ENCODE data around the gene CFTR. TPM values are rescaled to one million over a fixed set of nuclear protein-coding genes. Genes with fewer than 3 reads are reported as not detected.
"Not testable (repeated sequence)": the region's sequence is repeated elsewhere in the genome, so short reads cannot be mapped to it uniquely, and the experiment has no call there.

Gene CFTR
- polyA plus RNA-seq (2013, experiment 1 of 2), result 0.29 TPM
- polyA plus RNA-seq (2013, experiment 2 of 2), result 0.56 TPM

DNA sequence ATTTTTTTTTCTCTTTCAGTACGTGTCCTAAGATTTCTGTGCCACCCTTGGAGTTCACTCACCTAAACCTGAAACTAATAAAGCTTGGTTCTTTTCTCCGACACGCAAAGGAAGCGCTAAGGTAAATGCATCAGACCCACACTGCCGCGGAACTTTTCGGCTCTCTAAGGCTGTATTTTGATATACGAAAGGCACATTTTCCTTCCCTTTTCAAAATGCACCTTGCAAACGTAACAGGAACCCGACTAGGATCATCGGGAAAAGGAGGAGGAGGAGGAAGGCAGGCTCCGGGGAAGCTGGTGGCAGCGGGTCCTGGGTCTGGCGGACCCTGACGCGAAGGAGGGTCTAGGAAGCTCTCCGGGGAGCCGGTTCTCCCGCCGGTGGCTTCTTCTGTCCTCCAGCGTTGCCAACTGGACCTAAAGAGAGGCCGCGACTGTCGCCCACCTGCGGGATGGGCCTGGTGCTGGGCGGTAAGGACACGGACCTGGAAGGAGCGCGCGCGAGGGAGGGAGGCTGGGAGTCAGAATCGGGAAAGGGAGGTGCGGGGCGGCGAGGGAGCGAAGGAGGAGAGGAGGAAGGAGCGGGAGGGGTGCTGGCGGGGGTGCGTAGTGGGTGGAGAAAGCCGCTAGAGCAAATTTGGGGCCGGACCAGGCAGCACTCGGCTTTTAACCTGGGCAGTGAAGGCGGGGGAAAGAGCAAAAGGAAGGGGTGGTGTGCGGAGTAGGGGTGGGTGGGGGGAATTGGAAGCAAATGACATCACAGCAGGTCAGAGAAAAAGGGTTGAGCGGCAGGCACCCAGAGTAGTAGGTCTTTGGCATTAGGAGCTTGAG is at the start of gene CFTR:
Gene CFTR, plus strand, starts transcription at position 801 of the 830 bp plus-strand sequence. CDS start 70 bp downstream, outside the sequence.
- H3K4me3 ChIP-seq (ENCODE audit: extremely low read depth, insufficient read depth, low read length, poor library complexity, severe bottlenecking), result peak within 1 kb of the TSS; percentile 48
- H3K36me3 ChIP-seq (ENCODE audit: control insufficient read depth, insufficient read depth, low read length), result no peaks in the 10 kb centered on the region
- no peak within 1 kb of the TSS for H3K27ac ChIP-seq (ENCODE audit: low read depth, low read length, severe bottlenecking)
- H3K9me3 ChIP-seq (ENCODE audit: control insufficient read depth, low read length), result no peaks in the 10 kb centered on the region
- no peaks in the 10 kb centered on the region for H3K4me1 ChIP-seq (ENCODE audit: control insufficient read depth, insufficient read depth, low read length, poor library complexity, severe bottlenecking)
- 1% methylated on average over 25 to 31 of the region's 45 CpGs for WGBS, 2 experiments (ENCODE audit: insufficient coverage in 2 of 2)

DNA sequence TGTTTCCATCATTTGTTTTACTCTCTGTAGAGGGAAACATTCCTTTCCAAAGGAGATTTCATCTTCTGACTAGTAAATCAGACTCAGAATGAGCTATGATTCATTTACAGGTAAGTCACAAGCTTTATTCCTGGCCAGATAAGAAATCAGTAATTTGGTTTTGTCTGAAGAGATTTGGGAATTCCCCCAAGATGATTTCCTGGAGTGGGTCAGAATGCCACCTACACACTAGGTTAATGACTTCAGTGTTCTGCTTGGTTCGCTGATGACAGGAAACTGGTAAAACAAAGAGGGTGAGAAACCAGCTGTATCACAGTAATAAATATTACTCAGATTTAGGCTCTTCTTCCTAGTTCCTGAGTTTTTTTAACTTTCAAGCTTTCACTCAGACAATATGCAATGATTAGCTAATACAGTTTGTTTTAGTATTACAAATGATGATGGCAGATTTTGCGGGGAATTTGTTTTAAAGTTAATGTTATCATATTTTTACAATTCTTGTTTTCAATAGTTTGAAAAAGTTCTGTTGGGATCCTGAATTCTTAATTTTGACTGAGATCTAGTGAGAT is 44.3 kb upstream of the CFTR start:
- no CpG with 5 or more reads among the region's 2 CpGs for WGBS, 2 experiments (ENCODE audit: insufficient coverage in 2 of 2)
- no peaks in the 10 kb centered on the region for H3K4me1 ChIP-seq (ENCODE audit: control insufficient read depth, insufficient read depth, low read length, poor library complexity, severe bottlenecking)
- H3K36me3 ChIP-seq (ENCODE audit: control insufficient read depth, insufficient read depth, low read length), result no peaks in the 10 kb centered on the region
- no peak overlapping the region for H3K4me3 ChIP-seq (ENCODE audit: extremely low read depth, insufficient read depth, low read length, poor library complexity, severe bottlenecking)
- no peaks in the 10 kb centered on the region for H3K9me3 ChIP-seq (ENCODE audit: control insufficient read depth, low read length)
- no peak overlapping the region for H3K27ac ChIP-seq (ENCODE audit: low read depth, low read length, severe bottlenecking)

DNA sequence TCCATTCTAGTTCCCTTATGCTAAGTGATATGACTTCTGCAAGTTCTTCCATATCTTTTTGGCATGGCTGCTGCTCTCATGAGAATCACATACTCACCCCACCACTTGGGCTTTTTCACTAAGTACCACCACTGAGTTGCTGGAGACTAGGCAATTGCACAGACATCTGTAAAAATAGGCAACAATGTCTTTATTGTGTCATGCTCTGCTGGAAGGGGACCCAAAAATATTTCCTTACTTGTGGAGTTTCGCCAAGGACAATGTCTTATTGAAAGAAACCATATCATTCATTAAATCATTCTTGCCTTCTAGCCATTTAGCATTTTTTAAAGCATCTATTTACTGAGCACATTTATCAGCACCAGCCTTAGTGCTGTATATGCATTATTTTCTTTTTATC is 35.2 kb upstream of the CFTR start:
- WGBS, 2 experiments (ENCODE audit: insufficient coverage in 2 of 2), result 80 to 91% methylated on average over 1 of the region's 1 CpG
- Histone ChIP-seq H3K27ac (ENCODE audit: low read depth, low read length, severe bottlenecking) (no peak overlapping the region), H3K36me3 (ENCODE audit: control insufficient read depth, insufficient read depth, low read length) (no peaks in the 10 kb centered on the region), H3K4me1 (ENCODE audit: control insufficient read depth, insufficient read depth, low read length, poor library complexity, severe bottlenecking) (no peaks in the 10 kb centered on the region), H3K9me3 (ENCODE audit: control insufficient read depth, low read length) (no peaks in the 10 kb centered on the region), H3K4me3 (ENCODE audit: extremely low read depth, insufficient read depth, low read length, poor library complexity, severe bottlenecking) (no peak overlapping the region)

DNA sequence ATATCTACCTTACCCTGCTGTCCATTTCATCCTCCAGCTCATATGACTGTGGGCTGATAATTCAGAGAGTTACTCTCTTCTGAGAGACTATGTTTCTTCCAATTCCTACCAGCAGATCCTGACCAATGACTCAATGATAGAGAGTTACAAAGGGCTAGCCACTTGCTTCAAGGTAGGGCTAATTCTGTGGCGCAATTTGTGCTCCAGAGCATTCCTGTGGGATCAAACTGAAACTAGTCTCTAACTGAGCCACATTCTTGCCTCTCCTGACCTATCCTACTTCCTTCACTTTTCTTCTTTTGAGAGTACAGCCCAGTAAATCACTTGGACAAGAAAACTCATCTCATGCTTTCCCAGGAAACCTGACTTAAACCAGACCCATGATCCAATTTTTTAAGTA is 34.6 kb upstream of the CFTR start:
- 67 to 78% methylated on average over 1 of the region's 1 CpG for WGBS, 2 experiments (ENCODE audit: insufficient coverage in 2 of 2)
- no peaks in the 10 kb centered on the region for H3K36me3 ChIP-seq (ENCODE audit: control insufficient read depth, insufficient read depth, low read length)

DNA sequence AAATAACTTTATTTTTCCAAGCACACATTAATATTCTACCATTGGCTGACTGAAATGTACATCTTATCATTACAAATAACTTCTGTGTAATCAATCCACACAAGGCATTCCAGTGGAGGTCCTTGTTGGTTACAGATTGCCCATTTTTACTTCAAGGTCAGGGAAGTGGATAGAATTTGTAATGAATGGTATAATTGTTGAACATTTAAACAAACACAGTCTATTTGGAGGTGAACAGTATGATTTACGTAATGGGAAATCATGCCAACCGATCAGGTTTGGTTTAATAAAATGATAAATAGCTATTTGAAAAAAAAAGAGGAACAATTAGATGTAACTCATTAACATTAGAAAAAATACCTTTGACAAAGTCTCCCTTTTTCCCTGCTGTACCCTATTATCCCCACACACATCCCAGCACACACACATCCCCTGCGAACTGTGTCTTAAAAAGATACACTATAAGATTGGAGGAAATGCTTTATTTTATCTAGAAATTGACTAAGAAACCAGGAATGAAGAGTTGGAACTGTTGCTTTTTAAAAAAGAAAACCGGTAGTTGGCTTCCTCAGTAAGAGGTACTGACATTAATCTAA is 33.5 kb upstream of the CFTR start:
- no peaks in the 10 kb centered on the region for H3K4me1 ChIP-seq (ENCODE audit: control insufficient read depth, insufficient read depth, low read length, poor library complexity, severe bottlenecking)
- H3K4me3 ChIP-seq (ENCODE audit: extremely low read depth, insufficient read depth, low read length, poor library complexity, severe bottlenecking), result no peak overlapping the region
- H3K36me3 ChIP-seq (ENCODE audit: control insufficient read depth, insufficient read depth, low read length), result no peaks in the 10 kb centered on the region
- no peaks in the 10 kb centered on the region for H3K9me3 ChIP-seq (ENCODE audit: control insufficient read depth, low read length)
- no CpG with 5 or more reads among the region's 4 CpGs for WGBS, 2 experiments (ENCODE audit: insufficient coverage in 2 of 2)
- no peak overlapping the region for H3K27ac ChIP-seq (ENCODE audit: low read depth, low read length, severe bottlenecking)

More for the DNA sequence above, 34.6 kb upstream of the CFTR start:
- Histone ChIP-seq H3K4me3 (ENCODE audit: extremely low read depth, insufficient read depth, low read length, poor library complexity, severe bottlenecking) (no peak overlapping the region), H3K4me1 (ENCODE audit: control insufficient read depth, insufficient read depth, low read length, poor library complexity, severe bottlenecking) (no peaks in the 10 kb centered on the region), H3K27ac (ENCODE audit: low read depth, low read length, severe bottlenecking) (no peak overlapping the region), H3K9me3 (ENCODE audit: control insufficient read depth, low read length) (no peaks in the 10 kb centered on the region)

DNA sequence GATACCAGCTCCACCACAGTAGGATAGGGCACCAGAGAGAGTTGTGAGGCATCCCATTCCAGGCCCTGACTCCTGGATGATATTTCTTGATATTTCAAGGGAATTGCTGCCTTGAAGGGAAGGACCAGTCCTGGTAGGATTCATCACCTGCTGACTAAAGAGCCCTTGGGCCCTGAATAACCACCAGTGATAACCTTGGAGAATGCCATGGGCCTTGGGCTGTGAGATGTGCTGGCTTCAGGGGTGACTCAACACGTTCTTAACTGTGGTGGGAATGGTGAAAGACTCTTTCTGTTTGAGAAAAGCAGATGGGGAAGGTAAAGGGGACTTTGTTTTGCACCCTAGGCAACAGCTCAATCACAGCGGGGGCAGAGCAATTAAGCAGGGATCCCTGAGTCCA is 31.2 kb upstream of the CFTR start:
- H3K36me3 ChIP-seq (ENCODE audit: control insufficient read depth, insufficient read depth, low read length), result no peaks in the 10 kb centered on the region
- no peak overlapping the region for H3K27ac ChIP-seq (ENCODE audit: low read depth, low read length, severe bottlenecking)
- H3K4me3 ChIP-seq (ENCODE audit: extremely low read depth, insufficient read depth, low read length, poor library complexity, severe bottlenecking), result no peak overlapping the region
- WGBS, 2 experiments (ENCODE audit: insufficient coverage in 2 of 2), result 50 to 88% methylated on average over 1 of the region's 2 CpGs
- no peaks in the 10 kb centered on the region for H3K9me3 ChIP-seq (ENCODE audit: control insufficient read depth, low read length)
- no peaks in the 10 kb centered on the region for H3K4me1 ChIP-seq (ENCODE audit: control insufficient read depth, insufficient read depth, low read length, poor library complexity, severe bottlenecking)

DNA sequence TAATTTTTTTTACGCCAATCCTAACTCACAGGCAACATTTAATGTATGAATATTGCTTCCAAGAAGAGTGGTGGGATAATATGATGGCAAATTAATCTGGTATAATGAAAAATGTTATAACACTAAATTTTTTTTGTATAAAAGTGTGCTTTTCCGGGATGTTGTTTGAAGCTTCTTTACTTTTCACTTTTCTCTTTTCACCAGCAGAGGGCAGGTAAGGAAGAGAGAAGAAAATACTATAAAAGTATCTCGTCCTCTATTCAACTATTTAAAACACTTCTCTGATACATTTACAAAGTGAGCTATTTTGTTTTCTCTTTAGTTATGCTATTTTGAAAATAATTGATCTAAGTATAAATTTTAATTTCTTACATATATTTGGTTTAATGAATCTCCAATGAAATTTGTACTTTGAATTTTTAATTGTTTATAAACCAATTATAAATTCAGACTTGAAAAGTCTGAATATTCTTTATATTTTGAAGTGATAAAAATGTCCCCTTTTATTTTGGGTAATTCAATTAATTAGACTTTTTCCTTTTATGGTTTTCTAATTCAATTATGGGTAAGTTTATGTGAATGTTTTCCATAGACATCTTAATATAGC is 20.7 kb upstream of the CFTR start:
- Histone ChIP-seq H3K9me3 (ENCODE audit: control insufficient read depth, low read length) (no peaks in the 10 kb centered on the region), H3K4me3 (ENCODE audit: extremely low read depth, insufficient read depth, low read length, poor library complexity, severe bottlenecking) (no peak overlapping the region), H3K27ac (ENCODE audit: low read depth, low read length, severe bottlenecking) (no peak overlapping the region), H3K36me3 (ENCODE audit: control insufficient read depth, insufficient read depth, low read length) (no peaks in the 10 kb centered on the region), H3K4me1 (ENCODE audit: control insufficient read depth, insufficient read depth, low read length, poor library complexity, severe bottlenecking) (no peaks in the 10 kb centered on the region)
- no CpG with 5 or more reads among the region's 3 CpGs for WGBS, 2 experiments (ENCODE audit: insufficient coverage in 2 of 2)

DNA sequence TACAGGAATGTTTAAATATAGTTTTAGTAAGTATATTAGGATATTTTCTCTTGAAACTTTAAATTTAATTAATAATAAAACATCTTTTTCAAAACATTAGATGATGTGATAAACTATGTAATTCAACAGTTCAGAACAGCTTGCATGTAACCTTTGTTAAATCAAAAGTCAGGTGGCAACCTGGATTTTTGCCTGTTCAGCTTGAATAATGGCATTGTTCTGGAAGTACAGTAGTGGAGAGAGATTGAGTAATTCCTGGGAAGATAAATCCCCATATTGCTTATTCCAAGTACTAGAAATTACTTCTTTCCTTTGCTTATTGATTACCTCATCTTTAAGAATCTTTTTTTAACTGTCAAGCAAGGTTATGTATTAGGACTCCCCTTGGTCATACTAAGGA is 20.1 kb upstream of the CFTR start:
- Histone ChIP-seq H3K4me3 (ENCODE audit: extremely low read depth, insufficient read depth, low read length, poor library complexity, severe bottlenecking) (no peak overlapping the region), H3K4me1 (ENCODE audit: control insufficient read depth, insufficient read depth, low read length, poor library complexity, severe bottlenecking) (no peaks in the 10 kb centered on the region), H3K36me3 (ENCODE audit: control insufficient read depth, insufficient read depth, low read length) (no peaks in the 10 kb centered on the region), H3K9me3 (ENCODE audit: control insufficient read depth, low read length) (no peaks in the 10 kb centered on the region), H3K27ac (ENCODE audit: low read depth, low read length, severe bottlenecking) (no peak overlapping the region)

DNA sequence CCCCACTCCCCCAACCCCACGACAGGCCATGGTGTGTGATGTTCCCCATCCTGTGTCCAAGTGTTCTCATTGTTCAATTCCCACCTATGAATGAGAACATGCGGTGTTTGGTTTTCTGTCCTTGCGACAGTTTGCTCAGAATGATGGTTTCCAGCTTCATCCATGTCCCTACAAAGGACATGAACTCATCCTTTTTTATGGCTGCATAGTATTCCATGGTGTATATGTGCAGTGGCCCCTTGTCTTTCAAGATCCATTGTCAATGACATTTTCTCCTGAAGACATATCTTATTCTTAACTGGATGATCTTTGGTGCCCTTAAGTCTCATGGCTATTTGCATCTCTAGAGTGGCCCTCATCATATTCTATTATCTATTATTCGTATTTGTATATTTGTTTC is 19.0 kb upstream of the CFTR start:
- H3K4me3 ChIP-seq (ENCODE audit: extremely low read depth, insufficient read depth, low read length, poor library complexity, severe bottlenecking); H3K36me3 ChIP-seq (ENCODE audit: control insufficient read depth, insufficient read depth, low read length); H3K4me1 ChIP-seq (ENCODE audit: control insufficient read depth, insufficient read depth, low read length, poor library complexity, severe bottlenecking); H3K9me3 ChIP-seq (ENCODE audit: control insufficient read depth, low read length); H3K27ac ChIP-seq (ENCODE audit: low read depth, low read length, severe bottlenecking): not testable (repeated sequence)
- 100% methylated on average over 1 of the region's 4 CpGs; no CpG with 5 or more reads in 1 of the 2 experiments for WGBS, 2 experiments (ENCODE audit: insufficient coverage in 2 of 2)

DNA sequence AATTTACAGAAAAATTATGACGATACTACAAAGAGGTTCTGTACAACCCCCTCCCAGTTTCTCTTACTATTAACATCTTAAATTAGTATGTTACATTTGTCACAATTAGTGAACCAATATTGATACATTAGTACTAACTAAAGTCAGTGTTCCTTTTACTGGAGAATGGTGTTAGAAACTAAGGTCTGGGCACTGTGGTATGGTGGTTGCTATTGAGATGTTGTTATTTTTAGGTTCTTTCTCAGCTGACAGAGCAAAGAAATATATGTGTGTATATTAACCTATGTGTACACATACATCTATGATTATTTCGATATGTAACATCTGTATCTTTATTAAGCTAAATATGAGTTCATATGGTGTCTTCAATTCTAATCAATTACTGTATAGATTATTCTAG is 11.7 kb upstream of the CFTR start:
- Histone ChIP-seq H3K4me1 (ENCODE audit: control insufficient read depth, insufficient read depth, low read length, poor library complexity, severe bottlenecking) (no peaks in the 10 kb centered on the region), H3K27ac (ENCODE audit: low read depth, low read length, severe bottlenecking) (no peak overlapping the region), H3K36me3 (ENCODE audit: control insufficient read depth, insufficient read depth, low read length) (no peaks in the 10 kb centered on the region), H3K4me3 (ENCODE audit: extremely low read depth, insufficient read depth, low read length, poor library complexity, severe bottlenecking) (no peak overlapping the region), H3K9me3 (ENCODE audit: control insufficient read depth, low read length) (no peaks in the 10 kb centered on the region)
- WGBS, 2 experiments (ENCODE audit: insufficient coverage in 2 of 2), result no CpG with 5 or more reads among the region's 2 CpGs

Measured in mesodermal cell (in vitro differentiated cells).